Ovary (tissue), 3 donors: Measurements from ENCODE around the gene SOX6.

Source experiments
- EP300 ChIP-seq: sonication (generic); formaldehyde crosslinking; IDR thresholded peaks from one replicate; pipeline ENCODE4 v1.6.1; 2017; ENCODE audit warnings: antibody characterized with exemption
- POLR2A ChIP-seq: fragments of 450-650 bp; IDR thresholded peaks from one replicate; pipeline ENCODE4 v1.6.1; 2017; ENCODE audit warnings: antibody characterized with exemption, mild to moderate bottlenecking, moderate library complexity
- TF ChIP-seq, protein P1 (sequence below), 3 donors: fragments of 450-650 bp in 2 of 3; fragments of 200-600 bp in 1 of 3; IDR thresholded peaks; one replicate each; pipeline versions ENCODE4 v1.5.1 to v1.8.0; 2016 to 2022; ENCODE audit warnings: antibody characterized with exemption in 3 of 3, mild to moderate bottlenecking in 1 of 3
- donor health status: DM: no; HTN: no; CAD: no.

DNA sequence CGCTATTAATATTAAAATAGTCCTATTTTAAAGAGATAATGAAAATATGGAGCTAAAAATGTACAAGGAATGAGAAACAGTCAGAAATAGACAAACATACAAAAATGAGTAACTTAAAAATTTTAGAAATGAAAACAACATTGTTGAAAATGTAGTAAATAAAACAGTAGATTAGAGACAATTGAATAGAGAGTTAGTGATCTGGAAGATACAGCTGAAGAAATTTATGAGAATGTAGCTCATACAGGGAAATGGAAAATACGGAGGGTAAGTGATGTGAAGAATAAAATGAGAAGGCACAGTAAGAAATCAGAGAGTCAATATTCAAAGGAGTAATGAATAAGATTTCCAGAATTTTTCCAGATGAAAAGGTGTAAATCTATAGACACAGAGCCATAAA is 424.8 kb downstream of the SOX6 start:
- TF ChIP-seq, protein P1, sequence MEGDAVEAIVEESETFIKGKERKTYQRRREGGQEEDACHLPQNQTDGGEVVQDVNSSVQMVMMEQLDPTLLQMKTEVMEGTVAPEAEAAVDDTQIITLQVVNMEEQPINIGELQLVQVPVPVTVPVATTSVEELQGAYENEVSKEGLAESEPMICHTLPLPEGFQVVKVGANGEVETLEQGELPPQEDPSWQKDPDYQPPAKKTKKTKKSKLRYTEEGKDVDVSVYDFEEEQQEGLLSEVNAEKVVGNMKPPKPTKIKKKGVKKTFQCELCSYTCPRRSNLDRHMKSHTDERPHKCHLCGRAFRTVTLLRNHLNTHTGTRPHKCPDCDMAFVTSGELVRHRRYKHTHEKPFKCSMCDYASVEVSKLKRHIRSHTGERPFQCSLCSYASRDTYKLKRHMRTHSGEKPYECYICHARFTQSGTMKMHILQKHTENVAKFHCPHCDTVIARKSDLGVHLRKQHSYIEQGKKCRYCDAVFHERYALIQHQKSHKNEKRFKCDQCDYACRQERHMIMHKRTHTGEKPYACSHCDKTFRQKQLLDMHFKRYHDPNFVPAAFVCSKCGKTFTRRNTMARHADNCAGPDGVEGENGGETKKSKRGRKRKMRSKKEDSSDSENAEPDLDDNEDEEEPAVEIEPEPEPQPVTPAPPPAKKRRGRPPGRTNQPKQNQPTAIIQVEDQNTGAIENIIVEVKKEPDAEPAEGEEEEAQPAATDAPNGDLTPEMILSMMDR (IDR thresholded peaks at IDR 0.05), result no peak
- TF ChIP-seq POLR2A (no peak), EP300 (no peak)
